ENCODE measurements around the gene EFNA5. TPM values are rescaled to one million over a fixed set of nuclear protein-coding genes. Genes with fewer than 3 reads are reported as not detected.

The EFNA5 gene
- total RNA-seq, 2 experiments from 2014 or later = not detected

GRCh38 chr5:107576155-107576554 is 94.6 kb downstream of the EFNA5 start:
- Mint-ChIP-seq H3K27ac (no peak overlapping the region), H3K4me3 (no peak overlapping the region), H3K36me3 (no peaks in the 10 kb centered on the region), H3K27me3 (peaks cover 30% of the 10 kb centered on the region), H3K9me3 (no peaks in the 10 kb centered on the region), H3K4me1 (peaks cover 7% of the 10 kb centered on the region)
- no peak for DNase-seq
- ATAC-seq (ENCODE audit: low read depth) = no peak
- POLR2A ChIA-PET = no interaction called here

GRCh38 chr5:107574287-107574686 is 96.5 kb downstream of the EFNA5 start:
- peaks cover 30% of the 10 kb centered on the region for H3K27me3 Mint-ChIP-seq
- H3K36me3 Mint-ChIP-seq = no peaks in the 10 kb centered on the region
- no peaks in the 10 kb centered on the region for H3K9me3 Mint-ChIP-seq
- no peak overlapping the region for H3K27ac Mint-ChIP-seq
- no peak for DNase-seq
- no peak overlapping the region for H3K4me3 Mint-ChIP-seq
- peaks cover 14% of the 10 kb centered on the region for H3K4me1 Mint-ChIP-seq
- POLR2A ChIA-PET = no interaction called here
- ATAC-seq (ENCODE audit: low read depth) = no peak

- H3K27me3 Mint-ChIP-seq = peaks cover 36% of the 10 kb centered on the region
- ATAC-seq (ENCODE audit: low read depth) (no peak), DNase-seq (no peak)
- H3K4me1 Mint-ChIP-seq = peaks cover 14% of the 10 kb centered on the region
- no peaks in the 10 kb centered on the region for H3K9me3 Mint-ChIP-seq
- H3K4me3 Mint-ChIP-seq = no peak overlapping the region
- POLR2A ChIA-PET = no interaction called here
- no peaks in the 10 kb centered on the region for H3K36me3 Mint-ChIP-seq
- H3K27ac Mint-ChIP-seq = no peak overlapping the region
Measured at GRCh38 chr5:107572715-107573368, 97.9 kb downstream of the EFNA5 start.

- Mint-ChIP-seq H3K27ac (no peak overlapping the region), H3K36me3 (no peaks in the 10 kb centered on the region), H3K9me3 (no peaks in the 10 kb centered on the region), H3K27me3 (peaks cover 36% of the 10 kb centered on the region), H3K4me1 (peaks cover 14% of the 10 kb centered on the region), H3K4me3 (peak overlapping the region; percentile 69)
- ATAC-seq (ENCODE audit: low read depth) (peak; percentile 92), DNase-seq (peak; percentile 89)
- POLR2A ChIA-PET = no interaction called here
Measured at GRCh38 chr5:107571621-107572536, 98.9 kb downstream of the EFNA5 start.

GRCh38 chr5:107570805-107571531 is 99.8 kb downstream of the EFNA5 start:
- Mint-ChIP-seq H3K27me3 (peaks cover 34% of the 10 kb centered on the region), H3K4me3 (peak overlapping the region; percentile 69), H3K27ac (no peak overlapping the region), H3K4me1 (peaks cover 14% of the 10 kb centered on the region), H3K36me3 (no peaks in the 10 kb centered on the region), H3K9me3 (no peaks in the 10 kb centered on the region)
- POLR2A ChIA-PET = no interaction called here
- DNase-seq = peak; percentile 32
- peak; percentile 68 for ATAC-seq (ENCODE audit: low read depth)

GRCh38 chr5:107570181-107570580 is 100.6 kb downstream of the EFNA5 start:
- ATAC-seq (ENCODE audit: low read depth) (no peak), DNase-seq (no peak)
- peaks cover 14% of the 10 kb centered on the region for H3K4me1 Mint-ChIP-seq
- no peak overlapping the region for H3K27ac Mint-ChIP-seq
- POLR2A ChIA-PET = no interaction called here
- no peaks in the 10 kb centered on the region for H3K36me3 Mint-ChIP-seq
- peaks cover 32% of the 10 kb centered on the region for H3K27me3 Mint-ChIP-seq
- no peak overlapping the region for H3K4me3 Mint-ChIP-seq
- H3K9me3 Mint-ChIP-seq = no peaks in the 10 kb centered on the region

- POLR2A ChIA-PET = no interaction called here
- H3K36me3 Mint-ChIP-seq = no peaks in the 10 kb centered on the region
- DNase-seq = no peak
Measured at GRCh38 chr5:107567901-107568671, 102.7 kb downstream of the EFNA5 start.

GRCh38 chr5:107566986-107567385 is 103.8 kb downstream of the EFNA5 start:
- Mint-ChIP-seq H3K36me3 (no peaks in the 10 kb centered on the region), H3K4me3 (no peak overlapping the region), H3K27ac (no peak overlapping the region), H3K27me3 (peaks cover 18% of the 10 kb centered on the region), H3K4me1 (peaks cover 11% of the 10 kb centered on the region), H3K9me3 (no peaks in the 10 kb centered on the region)
- ATAC-seq (ENCODE audit: low read depth) = no peak
- POLR2A ChIA-PET = interaction anchor here (0.6 kb wide), 1 partner anchor 105 kb away, joined by 4 read pairs; no protein-coding TSS in a partner anchor
- DNase-seq = no peak

More at GRCh38 chr5:107567901-107568671, 102.7 kb downstream of the EFNA5 start:
- H3K9me3 Mint-ChIP-seq = no peaks in the 10 kb centered on the region
- peaks cover 14% of the 10 kb centered on the region for H3K4me1 Mint-ChIP-seq
- ATAC-seq (ENCODE audit: low read depth) = no peak
- no peak overlapping the region for H3K27ac Mint-ChIP-seq
- peaks cover 27% of the 10 kb centered on the region for H3K27me3 Mint-ChIP-seq
- H3K4me3 Mint-ChIP-seq = no peak overlapping the region

- Mint-ChIP-seq H3K4me1 (peaks cover 7% of the 10 kb centered on the region), H3K27me3 (peaks cover 18% of the 10 kb centered on the region), H3K27ac (no peak overlapping the region), H3K4me3 (no peak overlapping the region), H3K9me3 (no peaks in the 10 kb centered on the region), H3K36me3 (no peaks in the 10 kb centered on the region)
- POLR2A ChIA-PET = interaction anchor here (0.6 kb wide), 1 partner anchor 106 kb away, joined by 4 read pairs; no protein-coding TSS in a partner anchor
- ATAC-seq (ENCODE audit: low read depth) (no peak), DNase-seq (no peak)
Measured at GRCh38 chr5:107565791-107566767, 104.7 kb downstream of the EFNA5 start.

GRCh38 chr5:107564931-107565372 is 105.8 kb downstream of the EFNA5 start:
- no peaks in the 10 kb centered on the region for H3K9me3 Mint-ChIP-seq
- H3K36me3 Mint-ChIP-seq = no peaks in the 10 kb centered on the region
- no peak overlapping the region for H3K27ac Mint-ChIP-seq
- POLR2A ChIA-PET = no interaction called here
- H3K27me3 Mint-ChIP-seq = peaks cover 16% of the 10 kb centered on the region
- DNase-seq = no peak
- no peak overlapping the region for H3K4me3 Mint-ChIP-seq
- H3K4me1 Mint-ChIP-seq = no peaks in the 10 kb centered on the region
- no peak for ATAC-seq (ENCODE audit: low read depth)

GRCh38 chr5:107563959-107564544 is 106.7 kb downstream of the EFNA5 start:
- POLR2A ChIA-PET = no interaction called here
- Mint-ChIP-seq H3K27me3 (peaks cover 23% of the 10 kb centered on the region), H3K36me3 (no peaks in the 10 kb centered on the region), H3K27ac (no peak overlapping the region), H3K4me3 (no peak overlapping the region), H3K9me3 (no peaks in the 10 kb centered on the region), H3K4me1 (no peaks in the 10 kb centered on the region)
- DNase-seq (no peak), ATAC-seq (ENCODE audit: low read depth) (no peak)

- H3K36me3 Mint-ChIP-seq = no peaks in the 10 kb centered on the region
- ATAC-seq (ENCODE audit: low read depth) (no peak), DNase-seq (no peak)
- POLR2A ChIA-PET = no interaction called here
- no peak overlapping the region for H3K27ac Mint-ChIP-seq
- H3K4me1 Mint-ChIP-seq = no peaks in the 10 kb centered on the region
- no peaks in the 10 kb centered on the region for H3K9me3 Mint-ChIP-seq
- H3K27me3 Mint-ChIP-seq = peaks cover 14% of the 10 kb centered on the region
- H3K4me3 Mint-ChIP-seq = no peak overlapping the region
Measured at GRCh38 chr5:107560377-107560776, 110.4 kb downstream of the EFNA5 start.
